Measurements from ENCODE around the gene RGCC. TPM values are rescaled to one million over a fixed set of nuclear protein-coding genes. Genes with fewer than 3 reads are reported as not detected.

RGCC gene
- total RNA-seq, 2 donors from 2014 or later, result 66.3 to 112 TPM

DNA sequence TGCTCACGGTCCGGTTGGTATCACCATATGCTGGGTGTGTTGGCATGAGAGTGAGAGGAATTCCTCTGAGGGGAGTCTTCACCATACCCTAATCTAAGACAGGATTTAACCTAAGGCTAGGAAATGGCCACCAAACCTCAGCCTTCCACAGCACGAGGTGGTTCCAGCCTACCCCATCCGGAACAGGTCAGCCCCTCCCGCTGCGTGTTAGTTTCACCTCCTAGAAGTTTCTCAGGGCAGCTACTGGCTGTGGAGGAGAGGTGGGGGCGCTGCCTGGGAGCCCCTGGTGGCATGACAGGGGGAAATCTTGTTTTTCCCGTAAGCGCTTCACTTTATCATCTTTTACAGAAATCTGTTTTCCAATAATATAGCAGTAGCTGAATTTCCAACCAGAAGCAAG lies 55.1 kb downstream of the RGCC start:
- no peak overlapping the region for H3K27ac ChIP-seq
- no peaks in the 10 kb centered on the region for H3K36me3 ChIP-seq (replicated peaks in 1 of 2; ENCODE audit: insufficient read depth in 1 of 2, low read depth in 2 of 2)
- 88 to 95% methylated on average over 8 to 9 of the region's 9 CpGs for WGBS, 2 donors
- no peaks in the 10 kb centered on the region for H3K9me3 ChIP-seq
- no peak overlapping the region for H3K4me3 ChIP-seq
- intact Hi-C loops (cut with DNase I), result no loop called here
- TF ChIP-seq, protein P1, sequence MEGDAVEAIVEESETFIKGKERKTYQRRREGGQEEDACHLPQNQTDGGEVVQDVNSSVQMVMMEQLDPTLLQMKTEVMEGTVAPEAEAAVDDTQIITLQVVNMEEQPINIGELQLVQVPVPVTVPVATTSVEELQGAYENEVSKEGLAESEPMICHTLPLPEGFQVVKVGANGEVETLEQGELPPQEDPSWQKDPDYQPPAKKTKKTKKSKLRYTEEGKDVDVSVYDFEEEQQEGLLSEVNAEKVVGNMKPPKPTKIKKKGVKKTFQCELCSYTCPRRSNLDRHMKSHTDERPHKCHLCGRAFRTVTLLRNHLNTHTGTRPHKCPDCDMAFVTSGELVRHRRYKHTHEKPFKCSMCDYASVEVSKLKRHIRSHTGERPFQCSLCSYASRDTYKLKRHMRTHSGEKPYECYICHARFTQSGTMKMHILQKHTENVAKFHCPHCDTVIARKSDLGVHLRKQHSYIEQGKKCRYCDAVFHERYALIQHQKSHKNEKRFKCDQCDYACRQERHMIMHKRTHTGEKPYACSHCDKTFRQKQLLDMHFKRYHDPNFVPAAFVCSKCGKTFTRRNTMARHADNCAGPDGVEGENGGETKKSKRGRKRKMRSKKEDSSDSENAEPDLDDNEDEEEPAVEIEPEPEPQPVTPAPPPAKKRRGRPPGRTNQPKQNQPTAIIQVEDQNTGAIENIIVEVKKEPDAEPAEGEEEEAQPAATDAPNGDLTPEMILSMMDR (IDR thresholded peaks at IDR 0.05), result no peak
- TF ChIP-seq POLR2A (IDR thresholded peaks at IDR 0.05), result no peak
- no peaks in the 10 kb centered on the region for H3K4me1 ChIP-seq
- ATAC-seq, result no peak
- no peak for DNase-seq
- H3K27me3 ChIP-seq, result no peaks in the 10 kb centered on the region

DNA sequence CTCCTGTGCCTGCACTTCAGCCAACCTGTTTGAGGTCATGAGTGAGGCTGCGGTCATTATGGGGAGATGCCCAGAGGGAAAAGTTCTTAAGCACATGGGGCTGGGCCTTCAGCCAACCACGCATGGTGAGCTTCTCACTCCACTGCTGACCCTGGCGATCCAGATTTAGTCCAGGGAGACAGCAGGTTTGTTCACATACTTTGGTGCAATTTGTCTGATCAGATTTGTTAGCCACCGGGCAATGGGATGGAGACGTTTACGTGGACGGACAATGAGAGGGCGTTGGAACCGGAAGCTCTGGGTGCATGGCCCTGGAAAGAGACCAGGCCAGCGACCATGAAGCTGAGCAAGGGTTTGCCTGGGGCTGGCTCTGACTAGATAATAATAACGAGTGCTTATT lies 56.2 kb downstream of the RGCC start:
- DNase-seq, result no peak
- no peaks in the 10 kb centered on the region for H3K4me1 ChIP-seq
- H3K4me3 ChIP-seq, result no peak overlapping the region
- WGBS, 2 donors, result 84 to 90% methylated on average over 9 to 11 of the region's 11 CpGs
- ATAC-seq, result no peak
- H3K36me3 ChIP-seq (replicated peaks in 1 of 2; ENCODE audit: insufficient read depth in 1 of 2, low read depth in 2 of 2), result no peaks in the 10 kb centered on the region
- intact Hi-C loops (cut with DNase I), result no loop called here
- no peak overlapping the region for H3K27ac ChIP-seq
- TF ChIP-seq POLR2A (IDR thresholded peaks at IDR 0.05), result no peak
- TF ChIP-seq, protein P1 (IDR thresholded peaks at IDR 0.05), result no peak
- H3K9me3 ChIP-seq, result no peaks in the 10 kb centered on the region
- no peaks in the 10 kb centered on the region for H3K27me3 ChIP-seq

DNA sequence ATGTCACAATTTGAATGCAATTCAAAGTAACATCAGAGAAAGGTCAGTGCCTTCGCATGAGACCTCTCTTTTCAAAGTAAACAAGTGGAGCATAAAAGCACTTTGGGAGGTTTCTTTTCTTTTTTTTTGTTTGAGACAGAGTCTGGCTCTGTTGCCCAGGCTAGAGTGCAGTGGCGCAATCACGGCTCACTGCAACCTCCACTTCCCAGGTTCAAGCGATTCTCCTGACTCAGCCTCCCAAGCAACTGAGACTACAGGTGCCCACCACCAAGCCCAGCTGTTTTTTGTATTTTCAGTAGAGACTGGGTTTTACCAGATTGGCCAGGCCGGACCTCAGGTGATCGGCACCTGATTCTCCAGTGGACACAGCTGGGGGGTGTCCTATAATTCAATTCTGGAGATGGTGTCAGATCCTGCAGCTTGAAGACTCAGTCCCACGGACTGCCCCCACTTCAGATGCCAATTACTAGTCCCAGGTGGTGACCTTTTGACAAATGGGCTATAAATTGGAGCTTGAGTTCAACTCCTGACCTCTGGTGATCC lies 57.6 kb downstream of the RGCC start:
- WGBS, 2 donors, result 92% methylated on average over 7 of the region's 7 CpGs
- Histone ChIP-seq H3K27me3 (no peaks in the 10 kb centered on the region), H3K9me3 (no peaks in the 10 kb centered on the region), H3K4me3 (no peak overlapping the region), H3K36me3 (replicated peaks in 1 of 2; ENCODE audit: insufficient read depth in 1 of 2, low read depth in 2 of 2) (no peaks in the 10 kb centered on the region), H3K27ac (no peak overlapping the region), H3K4me1 (no peaks in the 10 kb centered on the region)
- no peak for ATAC-seq
- DNase-seq, result no peak
- no peak for TF ChIP-seq POLR2A (IDR thresholded peaks at IDR 0.05)
- TF ChIP-seq, protein P1 (IDR thresholded peaks at IDR 0.05), result no peak
- intact Hi-C loops (cut with DNase I), result no loop called here

DNA sequence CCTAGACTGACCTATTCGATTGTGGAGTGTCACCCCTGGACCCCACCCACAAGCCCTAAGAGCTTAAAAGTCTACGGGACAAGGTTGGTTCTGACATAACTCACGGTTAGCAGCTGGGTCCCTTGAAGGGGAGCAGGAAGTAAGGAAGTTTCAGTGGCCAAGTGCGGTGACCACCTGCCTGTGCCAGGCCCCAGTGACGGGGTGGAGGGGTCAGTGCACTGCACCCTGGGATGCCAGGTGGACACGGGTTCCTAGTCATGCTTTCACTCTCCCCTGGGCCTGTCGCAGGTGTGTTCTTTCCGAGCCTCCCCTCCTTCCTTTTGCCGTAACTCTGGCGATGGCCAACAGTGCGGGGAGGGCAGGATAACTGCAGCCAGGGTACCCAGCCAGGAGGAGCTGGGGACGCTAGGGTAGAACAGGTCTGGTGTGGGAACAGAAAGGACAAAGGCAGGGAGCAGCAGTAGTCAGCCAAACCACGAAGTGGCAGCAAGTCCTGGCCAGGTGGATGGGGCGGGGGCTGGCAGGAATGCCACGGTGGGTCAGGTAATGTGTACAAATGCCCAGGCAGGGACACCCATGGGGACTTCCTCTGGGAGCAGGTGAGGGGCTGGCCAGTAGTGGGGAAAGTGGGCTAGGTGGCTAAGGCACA lies 58.3 kb downstream of the RGCC start:
- Histone ChIP-seq H3K27ac (no peak overlapping the region), H3K27me3 (no peaks in the 10 kb centered on the region), H3K4me1 (no peaks in the 10 kb centered on the region), H3K4me3 (no peak overlapping the region), H3K36me3 (replicated peaks in 1 of 2; ENCODE audit: insufficient read depth in 1 of 2, low read depth in 2 of 2) (no peaks in the 10 kb centered on the region), H3K9me3 (no peaks in the 10 kb centered on the region)
- DNase-seq (no peak), ATAC-seq (no peak)
- 83 to 88% methylated on average over 10 to 15 of the region's 15 CpGs for WGBS, 2 donors
- intact Hi-C loops (cut with DNase I), result no loop called here
- TF ChIP-seq POLR2A (IDR thresholded peaks at IDR 0.05), result no peak
- TF ChIP-seq, protein P1 (IDR thresholded peaks at IDR 0.05), result no peak

DNA sequence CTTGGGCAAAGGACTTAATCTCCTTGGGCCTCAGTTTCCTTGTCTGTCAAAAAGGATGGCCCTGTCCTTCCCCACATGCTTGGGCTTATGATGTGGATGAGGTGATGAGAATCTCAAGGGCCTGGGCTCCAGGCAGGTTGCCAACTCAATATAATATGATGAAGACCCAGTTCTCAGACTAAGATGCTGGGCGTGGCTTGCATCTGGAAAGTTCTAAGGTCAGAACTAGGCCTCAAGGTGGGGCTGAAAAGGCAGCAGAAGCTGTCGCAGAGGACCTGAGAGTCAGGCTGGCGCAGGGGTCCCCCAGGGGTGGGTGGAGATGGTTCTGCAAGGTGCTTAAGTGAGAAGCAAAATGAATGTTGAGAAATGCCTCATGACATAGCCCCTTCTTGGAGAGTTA lies 58.8 kb downstream of the RGCC start:
- H3K36me3 ChIP-seq (replicated peaks in 1 of 2; ENCODE audit: insufficient read depth in 1 of 2, low read depth in 2 of 2), result no peaks in the 10 kb centered on the region

More for the DNA sequence above, 58.8 kb downstream of the RGCC start:
- TF ChIP-seq POLR2A (IDR thresholded peaks at IDR 0.05), result no peak
- TF ChIP-seq, protein P1 (IDR thresholded peaks at IDR 0.05), result no peak
- no peak overlapping the region for H3K4me3 ChIP-seq
- no peaks in the 10 kb centered on the region for H3K27me3 ChIP-seq
- 94 to 95% methylated on average over 3 of the region's 3 CpGs for WGBS, 2 donors
- no peak for ATAC-seq
- H3K27ac ChIP-seq, result no peak overlapping the region
- no peaks in the 10 kb centered on the region for H3K9me3 ChIP-seq
- intact Hi-C loops (cut with DNase I), result no loop called here
- DNase-seq, result no peak
- H3K4me1 ChIP-seq, result no peaks in the 10 kb centered on the region
